NCI-H1694 (cell line): ENCODE measurements around the gene MYBPC2.
"Not testable (repeated sequence)": the region's sequence is repeated elsewhere in the genome, so short reads cannot be mapped to it uniquely, and the experiment has no call there.

ENCODE experiments used
- DNase-seq: peaks from one replicate; lab custom pipeline; 2025; lab: John Stamatoyannopoulos, UW

MYBPC2 gene

DNA sequence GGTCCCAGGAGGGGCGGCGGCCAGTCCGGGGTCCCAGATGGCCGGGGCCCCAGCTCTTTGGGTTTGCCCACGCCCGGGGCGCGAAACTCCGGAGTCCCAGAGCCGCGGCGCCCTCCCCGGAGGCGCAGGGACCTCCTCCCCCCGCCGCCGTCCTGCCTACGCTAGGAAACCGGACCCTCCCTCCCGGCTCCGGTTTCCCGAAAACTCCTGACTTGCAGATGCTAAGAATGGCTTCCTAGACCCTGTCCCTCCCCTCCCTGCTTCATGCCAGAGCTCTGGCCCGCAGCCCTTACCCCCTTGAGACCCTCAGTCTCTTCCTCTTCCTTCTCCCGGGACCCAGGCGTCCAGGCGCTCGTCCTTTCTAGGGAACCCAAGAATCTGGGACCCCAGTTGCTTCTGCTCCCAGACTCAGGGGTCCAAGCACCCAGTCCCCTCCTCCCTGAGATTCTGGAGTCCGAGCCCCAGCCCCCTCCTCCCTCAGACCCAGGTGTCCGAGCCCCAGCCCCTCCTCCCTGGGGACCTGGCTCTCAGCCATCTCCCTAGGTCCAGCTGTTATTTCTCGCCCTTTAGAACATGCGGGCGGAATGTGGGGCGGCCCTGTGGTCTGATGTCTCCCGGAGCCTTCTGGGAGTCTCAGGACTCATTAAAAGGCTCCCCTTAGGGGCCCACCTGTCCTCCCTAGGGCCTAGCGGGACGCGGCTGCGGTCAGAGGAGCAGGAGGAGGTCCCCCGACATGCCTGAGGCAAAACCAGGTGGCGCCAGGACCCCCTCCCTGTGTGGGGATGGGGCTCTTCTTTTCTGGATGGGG is at the start of gene MYBPC2:
TSS of gene MYBPC2 (plus strand) at position 672 of the 808 bp plus-strand sequence. CDS start at position 734, 62 bp downstream.
- DNase-seq: no peak

DNA sequence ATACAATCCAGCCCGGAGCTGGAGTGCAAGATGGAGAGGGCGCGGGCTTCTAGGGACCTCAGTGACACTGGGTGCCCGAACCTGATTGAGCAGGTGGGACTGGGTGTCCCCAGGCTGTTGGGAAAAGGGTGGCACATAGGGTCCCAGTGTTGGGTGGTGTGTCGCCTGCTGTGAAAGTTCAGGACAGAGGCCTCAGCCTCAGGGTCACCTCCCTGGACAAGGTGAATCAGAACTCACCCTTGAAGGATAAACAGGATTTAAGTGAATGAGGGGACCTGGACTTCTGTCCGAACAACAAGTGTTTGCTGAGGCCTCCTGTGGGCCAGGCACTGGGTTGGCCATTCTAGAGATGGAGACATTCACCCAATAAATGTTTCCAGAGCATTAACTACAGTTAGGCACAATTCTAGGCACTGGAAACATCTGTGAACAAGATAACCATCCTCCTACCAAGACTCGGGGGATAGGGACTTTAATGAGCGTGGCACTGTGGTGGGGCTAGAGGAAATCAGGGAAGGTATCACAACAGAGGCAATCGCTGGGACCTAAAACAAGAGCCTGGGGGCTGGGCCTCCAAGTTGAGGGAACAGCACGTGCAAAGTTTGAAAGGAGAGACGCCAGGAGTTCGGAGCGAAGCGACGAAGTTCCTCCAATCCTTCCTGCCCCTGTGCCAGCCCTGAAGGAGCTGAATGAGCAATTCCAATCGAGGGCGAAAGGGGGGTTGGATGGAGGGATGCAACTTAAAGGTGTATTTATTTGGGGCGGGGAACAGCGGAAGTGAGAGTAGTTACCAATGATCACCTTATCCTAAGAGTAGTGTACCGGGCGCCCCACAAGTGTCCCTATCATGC is 49.5 kb upstream of the MYBPC2 start:
- DNase-seq: no peak

DNA sequence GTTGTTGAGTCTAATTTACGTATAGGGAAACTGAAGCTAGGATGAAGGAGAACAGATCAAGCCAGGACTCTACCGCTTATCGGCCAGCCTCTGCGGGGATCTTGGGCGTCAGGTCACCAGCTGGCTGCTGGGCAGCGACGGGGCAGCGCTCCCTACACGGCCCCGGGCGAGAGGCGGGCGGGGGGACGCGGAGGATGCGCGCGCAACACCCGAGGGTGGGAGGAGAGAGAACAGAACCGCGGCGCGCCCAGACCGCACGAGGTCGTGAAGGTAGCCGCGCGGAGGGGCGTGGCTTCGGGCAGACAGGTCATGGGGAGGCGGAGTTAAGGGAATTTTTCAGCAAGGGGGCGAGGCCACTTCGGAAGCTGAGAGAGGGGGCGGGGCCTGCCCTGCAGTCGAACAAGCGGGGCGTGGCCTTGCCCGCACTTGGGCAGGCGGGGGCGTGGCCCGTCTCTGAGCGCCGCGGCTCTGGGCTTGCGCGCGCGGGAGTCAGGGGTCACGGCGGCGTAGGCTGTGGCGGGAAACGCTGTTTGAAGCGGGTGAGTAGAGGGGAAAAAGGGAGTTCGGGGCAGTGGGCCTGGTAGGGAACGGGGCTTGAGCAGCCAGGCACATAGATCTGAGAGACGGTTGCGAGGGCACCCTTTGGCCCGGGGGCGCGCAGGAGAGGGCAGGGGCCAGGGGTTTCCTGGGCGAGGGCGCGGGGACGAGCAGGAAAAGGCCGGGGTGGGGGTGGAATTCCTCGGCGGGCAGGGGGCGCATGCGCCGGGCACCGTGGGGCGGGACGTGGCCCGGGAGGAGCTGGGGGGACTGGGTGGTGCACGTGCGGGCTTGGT is 48.6 kb upstream of the MYBPC2 start, which contains the start of gene POLD1:
TSS of gene POLD1 (plus strand) at position 496 of the 833 bp plus-strand sequence. CDS start 14,505 bp downstream, outside the sequence.
- DNase-seq: peak; percentile 92

DNA sequence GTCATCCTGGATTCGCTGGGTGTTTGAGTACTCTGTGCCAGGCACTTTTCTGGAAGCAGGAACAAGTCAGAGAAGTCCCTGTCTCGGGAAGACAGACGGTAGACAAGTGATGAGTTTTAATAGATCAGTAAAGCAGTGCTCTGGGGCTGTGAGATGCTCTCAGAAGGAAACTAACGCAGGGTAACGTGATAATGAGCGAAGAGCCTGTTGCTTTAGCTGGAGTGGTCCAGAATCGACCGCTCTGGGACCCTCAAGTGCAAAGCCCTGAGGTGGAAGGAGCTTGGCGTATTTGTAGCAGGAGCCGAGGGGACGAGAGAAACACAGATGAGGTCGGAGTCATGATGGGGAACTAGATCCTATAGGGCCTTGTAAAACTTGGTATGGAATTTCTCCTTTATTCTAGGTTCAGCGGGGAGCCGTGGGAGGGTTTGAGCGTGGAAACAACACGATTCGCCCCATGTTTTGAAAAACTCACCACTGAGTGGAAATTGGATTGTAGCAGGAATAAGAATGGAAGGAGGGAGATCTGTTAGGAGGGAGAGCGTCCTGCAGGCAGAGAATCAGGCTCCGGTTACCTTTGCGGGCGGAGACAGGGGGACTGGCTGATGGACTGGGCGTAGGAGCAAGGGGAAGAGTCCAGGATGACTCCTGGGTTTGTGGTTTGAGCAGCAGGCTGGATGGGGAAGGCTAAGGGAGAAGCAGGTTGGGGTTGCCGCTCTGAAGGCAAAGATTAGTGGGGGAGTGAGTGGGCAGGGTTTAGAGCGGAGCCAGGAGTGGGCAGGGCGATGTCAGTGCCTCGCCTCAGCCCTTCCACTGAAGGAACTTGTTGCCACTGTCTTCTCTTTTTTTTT is 47.8 kb upstream of the MYBPC2 start:
- DNase-seq: no peak

DNA sequence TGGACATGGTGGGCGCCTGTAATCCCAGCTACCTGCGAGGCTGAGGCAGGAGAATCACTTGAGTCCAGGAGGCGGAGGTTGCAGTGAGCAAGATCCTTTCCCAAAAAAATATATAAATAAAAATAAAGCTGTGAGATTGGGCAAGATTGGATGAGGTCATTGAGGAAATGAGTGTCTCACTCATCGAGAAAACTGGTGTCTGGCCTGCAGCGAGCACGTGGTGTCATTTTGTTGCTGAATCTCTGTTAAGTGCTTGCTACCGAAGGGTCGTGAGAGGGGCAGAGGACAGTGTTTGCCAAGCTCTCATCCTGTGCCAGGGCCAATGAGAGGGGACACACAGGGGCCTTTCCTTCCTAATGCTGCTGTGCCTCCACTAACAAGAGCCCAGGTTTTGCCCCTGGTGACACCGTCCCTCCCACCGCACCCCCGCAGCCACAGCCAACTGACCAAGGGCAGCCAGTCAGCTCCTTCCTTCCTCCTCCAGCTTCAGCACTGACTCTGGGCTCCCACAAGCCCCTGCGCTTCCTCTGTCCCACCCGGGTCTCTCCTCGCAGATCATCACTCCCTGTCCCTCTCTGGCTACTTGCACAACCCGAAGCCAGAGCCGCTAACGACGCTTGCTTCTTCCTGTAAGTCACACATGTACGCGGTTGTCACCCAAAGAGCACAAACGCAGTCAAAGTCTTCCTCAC is 45.4 kb upstream of the MYBPC2 start:
- DNase-seq: no peak

DNA sequence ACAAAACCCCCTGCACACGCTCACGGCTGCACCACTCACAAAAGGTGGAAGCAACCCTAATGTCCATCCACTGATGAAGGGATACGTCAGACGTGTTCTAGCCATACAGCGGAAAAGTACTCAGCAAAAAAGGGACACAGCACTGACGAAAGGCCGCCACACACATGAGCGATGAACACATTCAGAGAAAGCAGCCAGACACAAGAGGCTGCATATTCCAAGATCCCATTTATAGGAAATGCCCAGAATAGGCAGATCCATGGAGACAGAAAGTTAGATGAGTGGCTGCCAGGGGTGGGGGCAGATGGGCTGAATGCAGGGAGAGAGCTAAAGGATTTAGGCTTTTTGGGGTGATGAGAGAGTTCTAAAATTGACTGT is 44.8 kb upstream of the MYBPC2 start:
- no peak for DNase-seq

DNA sequence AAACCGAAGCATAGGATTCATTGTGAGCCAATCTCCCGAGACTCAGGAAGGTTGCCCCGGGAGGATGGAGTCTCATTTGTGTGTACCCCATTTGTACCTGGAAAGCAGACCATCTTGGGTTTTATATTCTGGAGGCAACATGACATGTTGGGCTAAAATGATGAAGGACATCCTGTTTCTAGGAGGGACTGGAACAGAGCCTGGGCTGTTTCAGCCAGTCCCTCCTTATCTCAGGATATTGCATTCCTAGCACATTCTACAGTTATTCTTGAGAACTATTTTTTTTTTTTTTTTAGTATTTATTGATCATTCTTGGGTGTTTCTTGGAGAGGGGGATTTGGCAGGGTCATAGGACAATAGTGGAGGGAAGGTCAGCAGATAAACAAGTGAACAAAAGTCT is 42.4 kb upstream of the MYBPC2 start:
- not testable (repeated sequence) for DNase-seq

DNA sequence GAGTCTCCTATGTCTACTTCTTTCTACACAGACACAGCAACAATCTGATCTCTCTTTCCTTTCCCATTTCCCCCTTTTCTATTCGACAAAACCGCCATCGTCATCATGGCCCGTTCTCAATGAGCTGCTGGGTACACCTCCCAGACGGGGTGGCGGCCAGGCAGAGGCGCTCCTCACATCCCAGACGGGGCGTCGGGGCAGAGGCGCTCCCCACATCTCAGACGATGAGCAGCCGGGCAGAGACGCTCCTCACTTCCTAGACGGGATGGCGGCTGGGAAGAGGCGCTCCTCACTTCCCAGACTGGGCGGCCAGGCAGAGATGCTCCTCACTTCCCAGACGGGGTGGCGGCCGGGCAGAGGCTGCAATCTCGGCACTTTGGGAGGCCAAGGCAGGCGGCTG is 41.7 kb upstream of the MYBPC2 start:
- DNase-seq: not testable (repeated sequence)

DNA sequence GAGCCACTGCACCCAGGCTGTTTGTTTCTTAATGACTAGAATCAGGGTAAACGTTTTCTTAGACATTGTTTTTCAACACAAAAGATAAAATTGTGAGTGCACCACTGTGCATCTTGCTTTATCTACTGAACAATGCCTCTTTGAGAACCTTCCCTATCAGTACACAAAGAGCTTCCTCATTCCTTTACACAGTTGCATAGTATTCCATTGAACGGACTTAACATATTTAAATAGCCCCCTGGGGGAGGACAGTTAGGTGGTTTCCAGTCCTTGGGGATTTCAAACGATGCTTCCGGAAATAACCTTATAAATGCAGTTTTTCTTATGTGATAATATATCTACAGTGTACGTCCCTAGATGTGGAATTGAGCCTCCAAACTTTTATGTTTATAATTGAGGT is 39.9 kb upstream of the MYBPC2 start:
- DNase-seq: no peak

DNA sequence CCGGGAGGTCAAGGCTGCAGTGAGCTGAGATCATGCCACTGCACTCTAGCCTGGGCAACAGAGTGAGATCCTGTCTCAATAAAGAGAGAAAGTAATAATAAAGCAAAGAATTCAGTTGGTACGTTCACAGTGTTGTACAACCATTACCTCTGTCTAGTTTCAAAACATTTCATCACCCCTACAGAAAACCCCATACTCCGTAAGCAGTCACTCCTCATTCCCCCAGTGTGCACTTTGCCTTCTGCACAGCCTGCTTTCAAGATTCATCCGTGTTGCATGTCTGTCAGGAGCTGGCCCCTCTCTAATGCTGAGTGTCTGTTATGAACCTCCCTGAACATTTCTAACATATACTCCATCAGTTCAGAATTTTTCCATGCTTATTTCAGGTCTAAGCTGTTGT is 39.1 kb upstream of the MYBPC2 start:
- DNase-seq: no peak

DNA sequence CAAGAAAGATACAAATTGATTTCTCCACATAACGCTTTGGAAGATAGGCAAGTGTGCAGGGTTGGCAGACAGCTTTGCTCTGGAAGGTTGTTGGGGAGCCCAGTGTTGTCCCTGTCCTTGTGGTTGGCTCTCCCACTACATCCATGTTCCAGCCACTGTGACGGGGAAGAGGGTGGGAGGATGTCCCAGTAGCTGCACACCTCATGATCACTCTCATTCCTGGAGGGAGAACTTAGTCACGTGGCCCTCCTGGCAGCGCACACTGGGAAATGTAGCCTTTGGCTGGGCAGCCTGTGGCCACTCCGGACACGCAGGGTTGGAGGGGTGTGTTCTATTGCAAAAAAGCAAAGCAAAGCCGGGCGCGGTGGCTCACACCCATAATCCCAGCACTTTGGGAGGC is 38.7 kb upstream of the MYBPC2 start:
- no peak for DNase-seq

DNA sequence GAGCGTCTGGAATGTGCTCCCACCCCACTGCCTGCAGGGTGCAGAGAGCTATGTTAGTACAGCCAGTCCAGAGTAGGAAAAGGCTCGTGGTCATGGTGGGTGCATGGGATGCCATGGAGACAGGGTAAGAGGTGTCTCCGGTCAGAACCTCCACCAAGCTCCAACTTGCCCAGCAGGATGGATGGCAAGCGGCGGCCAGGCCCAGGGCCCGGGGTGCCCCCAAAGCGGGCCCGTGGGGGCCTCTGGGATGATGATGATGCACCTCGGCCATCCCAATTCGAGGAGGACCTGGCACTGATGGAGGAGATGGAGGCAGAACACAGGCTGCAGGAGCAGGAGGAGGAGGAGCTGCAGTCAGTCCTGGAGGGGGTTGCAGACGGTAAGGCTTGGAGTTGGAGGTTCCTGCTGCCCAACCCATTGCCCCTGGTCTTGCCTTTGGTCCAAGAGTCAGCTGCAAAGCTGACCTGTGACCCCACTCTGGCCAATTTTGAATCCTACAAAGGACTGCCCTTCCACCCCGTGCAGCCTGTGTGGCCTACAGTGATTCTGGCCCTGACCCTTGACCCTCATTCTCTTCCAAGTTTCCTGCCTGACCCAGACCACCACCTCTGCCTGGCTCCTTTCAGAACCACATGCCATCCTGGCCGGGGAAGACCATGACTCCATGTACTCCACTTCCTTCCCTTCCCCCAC is 33.9 kb upstream of the MYBPC2 start:
- DNase-seq: no peak

DNA sequence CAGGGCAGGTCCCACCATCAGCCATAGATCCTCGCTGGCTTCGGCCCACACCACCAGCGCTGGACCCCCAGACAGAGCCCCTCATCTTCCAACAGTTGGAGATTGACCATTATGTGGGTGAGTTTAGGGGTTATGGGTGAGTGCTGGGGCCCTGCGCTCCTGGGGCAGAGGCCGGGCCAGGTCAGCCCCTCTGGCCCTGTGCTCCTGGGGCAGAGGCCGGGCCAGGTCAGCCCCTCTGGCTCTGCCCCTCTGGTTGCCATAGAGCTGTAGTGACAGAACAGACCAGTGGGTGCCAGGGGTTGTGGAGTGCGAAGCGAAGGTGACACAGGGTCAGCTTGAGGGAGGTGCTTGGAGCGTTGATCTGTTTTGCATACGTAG is 33.3 kb upstream of the MYBPC2 start:
- no peak for DNase-seq

DNA sequence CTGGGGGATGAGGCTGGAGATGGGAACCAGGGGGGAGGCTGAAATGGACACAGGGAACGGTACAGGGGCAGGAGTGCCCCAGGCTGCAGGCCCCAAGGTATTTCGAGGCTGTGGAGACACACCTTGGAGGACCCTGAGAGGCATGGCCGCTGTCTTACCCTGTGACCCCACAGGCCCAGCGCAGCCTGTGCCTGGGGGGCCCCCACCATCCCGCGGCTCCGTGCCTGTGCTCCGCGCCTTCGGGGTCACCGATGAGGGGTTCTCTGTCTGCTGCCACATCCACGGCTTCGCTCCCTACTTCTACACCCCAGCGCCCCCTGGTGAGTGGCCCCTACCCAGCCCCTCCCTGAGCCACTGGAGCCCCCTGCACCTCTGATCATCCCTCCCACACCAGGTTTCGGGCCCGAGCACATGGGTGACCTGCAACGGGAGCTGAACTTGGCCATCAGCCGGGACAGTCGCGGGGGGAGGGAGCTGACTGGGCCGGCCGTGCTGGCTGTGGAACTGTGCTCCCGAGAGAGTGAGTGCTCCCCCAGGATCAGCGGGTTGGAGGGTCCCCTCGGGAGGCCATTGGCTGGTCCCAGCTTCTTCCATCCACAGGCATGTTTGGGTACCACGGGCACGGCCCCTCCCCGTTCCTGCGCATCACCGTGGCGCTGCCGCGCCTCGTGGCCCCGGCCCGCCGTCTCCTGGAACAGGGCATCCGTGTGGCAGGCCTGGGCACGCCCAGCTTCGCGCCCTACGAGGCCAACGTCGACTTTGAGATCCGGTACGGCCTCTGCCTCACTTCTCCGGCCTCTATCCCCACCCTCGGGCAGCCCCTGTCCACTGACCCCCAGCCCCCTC is 30.9 kb upstream of the MYBPC2 start:
- DNase-seq: no peak

DNA sequence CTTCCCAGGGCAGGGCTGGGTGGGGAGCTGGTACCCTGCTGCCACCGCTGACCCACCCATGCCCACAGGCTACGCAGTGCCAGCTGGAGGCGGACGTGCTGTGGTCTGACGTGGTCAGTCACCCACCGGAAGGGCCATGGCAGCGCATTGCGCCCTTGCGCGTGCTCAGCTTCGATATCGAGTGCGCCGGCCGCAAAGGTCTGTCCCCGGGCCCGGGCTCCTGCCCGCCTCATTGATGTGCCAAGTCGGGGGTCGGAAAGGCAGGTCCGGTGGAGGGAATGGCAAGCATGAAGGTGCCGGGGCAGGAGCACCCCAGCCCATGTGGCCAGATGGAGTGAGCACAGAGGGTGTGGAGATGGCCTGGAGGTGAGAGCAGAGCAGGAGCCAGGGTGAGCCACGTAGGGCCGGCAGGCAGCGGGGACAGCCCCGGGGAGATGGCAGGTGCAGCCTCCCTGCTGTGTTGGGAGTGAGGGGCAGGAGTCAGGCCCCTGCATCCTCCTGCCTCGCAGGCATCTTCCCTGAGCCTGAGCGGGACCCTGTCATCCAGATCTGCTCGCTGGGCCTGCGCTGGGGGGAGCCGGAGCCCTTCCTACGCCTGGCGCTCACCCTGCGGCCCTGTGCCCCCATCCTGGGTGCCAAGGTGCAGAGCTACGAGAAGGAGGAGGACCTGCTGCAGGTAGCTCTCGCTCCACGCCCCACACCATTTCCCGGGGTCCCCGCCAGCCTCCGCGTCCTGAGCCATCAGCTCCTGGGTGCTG is 30.0 kb upstream of the MYBPC2 start:
- DNase-seq: no peak

DNA sequence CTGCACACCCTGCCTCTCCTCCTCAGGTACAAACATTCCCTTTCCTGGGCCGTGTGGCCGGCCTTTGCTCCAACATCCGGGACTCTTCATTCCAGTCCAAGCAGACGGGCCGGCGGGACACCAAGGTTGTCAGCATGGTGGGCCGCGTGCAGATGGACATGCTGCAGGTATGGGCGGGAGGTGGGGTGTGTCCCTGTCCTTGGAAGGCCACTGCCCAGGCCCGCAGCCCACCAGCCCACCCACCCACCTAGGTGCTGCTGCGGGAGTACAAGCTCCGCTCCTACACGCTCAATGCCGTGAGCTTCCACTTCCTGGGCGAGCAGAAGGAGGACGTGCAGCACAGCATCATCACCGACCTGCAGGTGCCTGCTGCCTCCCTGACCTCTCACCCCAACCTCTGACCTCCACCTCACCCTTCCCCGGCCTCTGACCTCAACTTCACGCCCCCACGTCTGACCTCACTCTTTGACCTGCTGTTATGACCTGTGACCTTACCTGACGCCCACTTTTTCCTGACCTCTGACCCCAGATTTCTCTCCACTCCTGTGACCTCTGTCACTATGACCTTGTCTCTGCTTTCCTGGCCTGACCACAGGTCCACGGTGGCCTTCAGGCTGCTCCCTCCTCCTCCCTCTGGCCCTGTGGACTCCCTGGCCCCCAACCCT is 26.4 kb upstream of the MYBPC2 start:
- DNase-seq: no peak

DNA sequence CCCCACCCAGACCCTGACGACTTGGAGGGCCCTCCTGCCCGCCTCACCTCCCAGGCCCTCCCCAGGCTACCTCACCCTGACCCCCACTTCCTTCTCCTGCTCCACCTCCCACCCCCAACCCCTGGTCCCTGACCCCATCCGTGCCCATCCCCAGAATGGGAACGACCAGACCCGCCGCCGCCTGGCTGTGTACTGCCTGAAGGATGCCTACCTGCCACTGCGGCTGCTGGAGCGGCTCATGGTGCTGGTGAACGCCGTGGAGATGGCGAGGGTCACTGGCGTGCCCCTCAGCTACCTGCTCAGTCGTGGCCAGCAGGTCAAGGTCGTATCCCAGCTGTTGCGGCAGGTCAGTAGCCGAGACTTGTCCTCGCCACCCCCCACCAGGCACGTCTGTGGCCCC is 25.9 kb upstream of the MYBPC2 start:
- no peak for DNase-seq

DNA sequence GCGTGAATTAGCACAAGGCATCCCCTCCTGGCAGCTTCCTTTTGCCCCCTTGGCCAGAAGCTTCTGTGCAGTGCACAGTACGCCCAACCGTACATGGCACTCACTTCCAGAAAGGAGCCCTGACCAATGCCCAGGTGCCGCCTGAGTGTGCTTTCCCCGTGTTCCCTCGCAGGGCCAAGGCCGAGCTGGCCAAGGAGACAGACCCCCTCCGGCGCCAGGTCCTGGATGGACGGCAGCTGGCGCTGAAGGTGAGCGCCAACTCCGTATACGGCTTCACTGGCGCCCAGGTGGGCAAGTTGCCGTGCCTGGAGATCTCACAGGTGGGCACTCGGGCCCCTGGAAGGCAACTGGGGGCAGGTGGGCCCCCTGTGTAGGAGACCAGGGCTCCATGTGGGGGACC is 23.3 kb upstream of the MYBPC2 start:
- no peak for DNase-seq
